Colonic mucosa (tissue), 4 donors: Measurements from ENCODE around the gene RNU1-2. TPM values are rescaled to one million over a fixed set of nuclear protein-coding genes. Genes with fewer than 3 reads are reported as not detected.

Experiments used
- DNase-seq: peaks from one replicate; pipeline ENCODE4 v3.0.0-alpha.2; 2020
- H3K27ac ChIP-seq: fragments of 200-600 bp; one replicate; pipeline ENCODE4 v1.8.0; 2021
- H3K27me3 ChIP-seq: fragments of 200-600 bp; one replicate; pipeline ENCODE4 v1.8.0; 2021
- H3K36me3 ChIP-seq: fragments of 200-600 bp; one replicate; pipeline ENCODE4 v1.8.0; 2021
- H3K4me1 ChIP-seq: fragments of 200-600 bp; one replicate; pipeline ENCODE4 v1.8.0; 2021; ENCODE audit warnings: mild to moderate bottlenecking
- H3K4me3 ChIP-seq: fragments of 200-600 bp; one replicate; pipeline ENCODE4 v1.8.0; 2021
- H3K9ac ChIP-seq, 2 donors: one replicate each; pipeline ENCODE4 v1.7.0; 2013; ENCODE audit warnings: control low read depth in 2 of 2, low read depth in 2 of 2, low read length in 2 of 2
- H3K9me3 ChIP-seq: fragments of 200-600 bp; one replicate; pipeline ENCODE4 v1.8.0; 2021
- CTCF ChIP-seq: fragments of 200-600 bp; IDR thresholded peaks from one replicate; pipeline ENCODE4 v1.8.0; 2022; ENCODE audit warnings: antibody characterized with exemption, mild to moderate bottlenecking
- intact Hi-C: fragments of 100-400 bp; cut with DNase I; formaldehyde crosslinking; loops from one replicate; pipeline ENCODE4 v1.14.1; 2022
- total RNA-seq, 2 donors: library from RNA; stranded (reverse); fragmentation: NEBNext Ultra II Directional in 1 of 2; extraction: Animal tissue kit (Norgen Biotek cat#: 25700) in 1 of 2; gene quantifications; one replicate each; pipeline ENCODE4 v1.2.1, GENCODE V29; 2021
- donor health status: healthy.
- donor health status: DM: no; HTN: no; CAD: no.
- donor health status: DM: no; HTN: no; CAD: no.

Gene RNU1-2
- total RNA-seq, 2 donors from 2014 or later, result 1,159 to 2,517 TPM

- Histone ChIP-seq H3K27ac (no peak overlapping the region), H3K36me3 (no peaks in the 10 kb centered on the region), H3K4me3 (no peak overlapping the region), H3K9me3 (no peaks in the 10 kb centered on the region), H3K4me1 (no peaks in the 10 kb centered on the region), H3K27me3 (no peaks in the 10 kb centered on the region), H3K9ac (no peak overlapping the region)
- intact Hi-C loops, result no loop called here
- TF ChIP-seq CTCF, result no peak
- DNase-seq, result no peak
Observed at GRCh38 chr1:16920951-16921350, 25.2 kb downstream of the RNU1-2 start.

GRCh38 chr1:16921391-16922185 is 25.8 kb downstream of the RNU1-2 start, which contains the start of gene CROCC:
CROCC (plus strand) TSS chr1:16921931; CDS start chr1:16922019, 88 bp downstream.
- Histone ChIP-seq H3K27me3 (no peaks in the 10 kb centered on the region), H3K4me3 (no peak within 1 kb of the TSS), H3K9ac (no peak within 1 kb of the TSS), H3K9me3 (no peaks in the 10 kb centered on the region), H3K27ac (no peak within 1 kb of the TSS), H3K36me3 (no peaks in the 10 kb centered on the region), H3K4me1 (no peaks in the 10 kb centered on the region)
- intact Hi-C loops, result no loop called here
- no peak for DNase-seq
- no peak for TF ChIP-seq CTCF

GRCh38 chr1:16922466-16922865 is 26.7 kb downstream of the RNU1-2 start:
- no peak for DNase-seq
- intact Hi-C loops, result no loop called here
- Histone ChIP-seq H3K9ac (no peak overlapping the region), H3K4me1 (no peaks in the 10 kb centered on the region), H3K9me3 (no peaks in the 10 kb centered on the region), H3K4me3 (no peak overlapping the region), H3K27ac (no peak overlapping the region), H3K27me3 (no peaks in the 10 kb centered on the region), H3K36me3 (no peaks in the 10 kb centered on the region)
- TF ChIP-seq CTCF, result no peak

- Histone ChIP-seq H3K27me3 (no peaks in the 10 kb centered on the region), H3K9me3 (no peaks in the 10 kb centered on the region), H3K27ac (no peak overlapping the region), H3K9ac (no peak overlapping the region), H3K36me3 (no peaks in the 10 kb centered on the region), H3K4me1 (no peaks in the 10 kb centered on the region), H3K4me3 (no peak overlapping the region)
- no peak for DNase-seq
- intact Hi-C loops, result no loop called here
- TF ChIP-seq CTCF, result no peak
Observed at GRCh38 chr1:16922885-16923431, 27.2 kb downstream of the RNU1-2 start.

GRCh38 chr1:16924216-16924918 is 28.6 kb downstream of the RNU1-2 start:
- Histone ChIP-seq H3K27me3 (no peaks in the 10 kb centered on the region), H3K4me1 (no peaks in the 10 kb centered on the region), H3K36me3 (no peaks in the 10 kb centered on the region), H3K9ac (no peak overlapping the region), H3K27ac (no peak overlapping the region), H3K9me3 (no peaks in the 10 kb centered on the region), H3K4me3 (no peak overlapping the region)
- TF ChIP-seq CTCF, result no peak
- DNase-seq, result no peak
- intact Hi-C loops, result no loop called here
